ENCODE measurements around the gene KLHL20.
"Not testable (repeated sequence)": the region's sequence is repeated elsewhere in the genome, so short reads cannot be mapped to it uniquely, and the experiment has no call there.

Gene KLHL20

GRCh38 chr1:173749137-173749536 is 34.4 kb downstream of the KLHL20 start:
- DNase-seq (ENCODE audit: low read depth) = no peak
- TF ChIP-seq MYC (IDR thresholded peaks at IDR 0.05; ENCODE audit: low read depth, low read length) = no peak
- TF ChIP-seq POLR2A (IDR thresholded peaks at IDR 0.05; ENCODE audit: extremely low read depth, insufficient read length) = no peak
- TF ChIP-seq CTCF (IDR thresholded peaks at IDR 0.05; ENCODE audit: low read depth, low read length) = no peak
- no peak for TF ChIP-seq MAX (IDR thresholded peaks at IDR 0.05; ENCODE audit: low read depth, low read length)
- H3K4me3 ChIP-seq (ENCODE audit: low read depth, low read length) = no peak overlapping the region

GRCh38 chr1:173753830-173754229 is 39.0 kb downstream of the KLHL20 start:
- DNase-seq (ENCODE audit: low read depth) = no peak
- no peak overlapping the region for H3K4me3 ChIP-seq (ENCODE audit: low read depth, low read length)
- TF ChIP-seq POLR2A (IDR thresholded peaks at IDR 0.05; ENCODE audit: extremely low read depth, insufficient read length) = no peak
- TF ChIP-seq MAX (IDR thresholded peaks at IDR 0.05; ENCODE audit: low read depth, low read length) = no peak
- no peak for TF ChIP-seq MYC (IDR thresholded peaks at IDR 0.05; ENCODE audit: low read depth, low read length)
- no peak for TF ChIP-seq CTCF (IDR thresholded peaks at IDR 0.05; ENCODE audit: low read depth, low read length)

- no peak for DNase-seq (ENCODE audit: low read depth)
- TF ChIP-seq MAX (IDR thresholded peaks at IDR 0.05; ENCODE audit: low read depth, low read length) = no peak
- TF ChIP-seq CTCF (IDR thresholded peaks at IDR 0.05; ENCODE audit: low read depth, low read length) = no peak
- TF ChIP-seq POLR2A (IDR thresholded peaks at IDR 0.05; ENCODE audit: extremely low read depth, insufficient read length) = no peak
- no peak for TF ChIP-seq MYC (IDR thresholded peaks at IDR 0.05; ENCODE audit: low read depth, low read length)
- no peak overlapping the region for H3K4me3 ChIP-seq (ENCODE audit: low read depth, low read length)
Observed at GRCh38 chr1:173757666-173758065, 42.9 kb downstream of the KLHL20 start.

- DNase-seq (ENCODE audit: low read depth) = no peak
- no peak for TF ChIP-seq POLR2A (IDR thresholded peaks at IDR 0.05; ENCODE audit: extremely low read depth, insufficient read length)
- TF ChIP-seq CTCF (IDR thresholded peaks at IDR 0.05; ENCODE audit: low read depth, low read length) = no peak
- TF ChIP-seq MAX (IDR thresholded peaks at IDR 0.05; ENCODE audit: low read depth, low read length) = no peak
- no peak for TF ChIP-seq MYC (IDR thresholded peaks at IDR 0.05; ENCODE audit: low read depth, low read length)
- H3K4me3 ChIP-seq (ENCODE audit: low read depth, low read length) = no peak overlapping the region
Observed at GRCh38 chr1:173758110-173758509, 43.3 kb downstream of the KLHL20 start.

GRCh38 chr1:173758980-173759379 is 44.2 kb downstream of the KLHL20 start:
- no peak for TF ChIP-seq MAX (IDR thresholded peaks at IDR 0.05; ENCODE audit: low read depth, low read length)
- no peak for TF ChIP-seq POLR2A (IDR thresholded peaks at IDR 0.05; ENCODE audit: extremely low read depth, insufficient read length)
- TF ChIP-seq CTCF (IDR thresholded peaks at IDR 0.05; ENCODE audit: low read depth, low read length) = no peak
- no peak for TF ChIP-seq MYC (IDR thresholded peaks at IDR 0.05; ENCODE audit: low read depth, low read length)
- H3K4me3 ChIP-seq (ENCODE audit: low read depth, low read length) = no peak overlapping the region
- no peak for DNase-seq (ENCODE audit: low read depth)

- DNase-seq (ENCODE audit: low read depth) = not testable (repeated sequence)
Observed at GRCh38 chr1:173764331-173764730, 49.5 kb downstream of the KLHL20 start.

More at GRCh38 chr1:173764331-173764730, 49.5 kb downstream of the KLHL20 start:
- H3K4me3 ChIP-seq (ENCODE audit: low read depth, low read length) = not testable (repeated sequence)

All from NB4 (cell line).